ENCODE data around the gene SLC35D2.
"Not testable (repeated sequence)": the region's sequence is repeated elsewhere in the genome, so short reads cannot be mapped to it uniquely, and the experiment has no call there.

The SLC35D2 gene

DNA sequence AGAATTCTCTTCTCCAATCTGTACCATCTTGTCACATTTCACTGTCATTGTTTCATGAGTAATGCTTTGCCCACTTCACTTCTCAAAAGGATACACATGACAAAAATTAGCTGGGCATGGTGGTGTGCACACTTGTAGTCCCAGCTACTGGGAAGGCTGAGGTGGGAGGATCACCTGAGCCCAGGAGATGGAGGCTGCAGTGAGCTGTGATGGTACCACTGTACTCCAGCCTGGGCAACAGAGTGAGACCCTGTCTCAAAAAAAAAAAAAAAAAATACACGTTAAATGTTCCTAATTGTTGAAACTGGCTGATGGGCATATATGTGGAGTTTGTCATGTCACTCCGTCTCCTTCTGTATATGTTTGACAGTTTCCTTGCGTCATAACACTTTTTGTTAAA lies 45.2 kb downstream of the SLC35D2 start:
- Histone ChIP-seq H3K27ac (ENCODE audit: low read depth, low read length) (no peak overlapping the region), H3K9me3 (ENCODE audit: control insufficient read depth in 5 of 5, low read length in 5 of 5) (no peaks in the 10 kb centered on the region), H3K9ac (ENCODE audit: low read length in 5 of 5) (no peak overlapping the region), H3K4me3 (ENCODE audit: low read depth in 1 of 5, low read length in 5 of 5) (no peak overlapping the region), H3K4me1 (ENCODE audit: control insufficient read depth in 5 of 5, insufficient read depth in 5 of 5, low read length in 5 of 5) (no peaks in the 10 kb centered on the region), H3K27me3 (ENCODE audit: control insufficient read depth in 5 of 5, insufficient read depth in 4 of 5, low read length in 5 of 5) (no peaks in the 10 kb centered on the region), H3K36me3 (ENCODE audit: control insufficient read depth in 5 of 5, insufficient read depth in 5 of 5, low read length in 5 of 5) (peaks cover 5 to 17% (median 11%) of the 10 kb centered on the region in 5 donors)

DNA sequence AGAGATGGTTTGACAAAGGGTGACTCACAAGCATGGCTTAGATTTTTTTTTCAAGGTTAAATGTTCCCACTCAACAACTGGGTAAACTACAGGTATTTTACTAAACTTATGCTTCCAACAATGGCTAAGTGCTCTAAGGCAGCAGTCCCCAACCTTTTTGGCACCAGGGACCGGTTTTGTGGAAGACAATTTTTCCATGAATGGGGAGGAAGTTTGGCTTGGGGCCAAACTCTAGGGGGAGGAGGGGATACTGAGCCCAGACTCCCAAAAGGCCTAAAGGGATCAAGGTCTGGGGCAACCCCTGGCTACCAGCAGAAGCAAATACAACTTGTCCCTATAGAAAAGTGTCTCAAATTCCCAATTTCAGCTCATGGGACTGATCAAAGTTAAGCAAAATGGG lies 49.6 kb downstream of the SLC35D2 start:
- no peak overlapping the region for H3K27ac ChIP-seq (ENCODE audit: low read depth, low read length)
- no peaks in the 10 kb centered on the region for H3K9me3 ChIP-seq (ENCODE audit: control insufficient read depth in 5 of 5, low read length in 5 of 5)
- H3K4me3 ChIP-seq (ENCODE audit: low read depth in 1 of 5, low read length in 5 of 5) = no peak overlapping the region
- no peak overlapping the region for H3K9ac ChIP-seq (ENCODE audit: low read length in 5 of 5)
- H3K27me3 ChIP-seq (ENCODE audit: control insufficient read depth in 5 of 5, insufficient read depth in 4 of 5, low read length in 5 of 5) = no peaks in the 10 kb centered on the region
- no peaks in the 10 kb centered on the region for H3K4me1 ChIP-seq (ENCODE audit: control insufficient read depth in 5 of 5, insufficient read depth in 5 of 5, low read length in 5 of 5)
- peaks cover 5 to 19% (median 10%) of the 10 kb centered on the region in 5 donors for H3K36me3 ChIP-seq (ENCODE audit: control insufficient read depth in 5 of 5, insufficient read depth in 5 of 5, low read length in 5 of 5)

DNA sequence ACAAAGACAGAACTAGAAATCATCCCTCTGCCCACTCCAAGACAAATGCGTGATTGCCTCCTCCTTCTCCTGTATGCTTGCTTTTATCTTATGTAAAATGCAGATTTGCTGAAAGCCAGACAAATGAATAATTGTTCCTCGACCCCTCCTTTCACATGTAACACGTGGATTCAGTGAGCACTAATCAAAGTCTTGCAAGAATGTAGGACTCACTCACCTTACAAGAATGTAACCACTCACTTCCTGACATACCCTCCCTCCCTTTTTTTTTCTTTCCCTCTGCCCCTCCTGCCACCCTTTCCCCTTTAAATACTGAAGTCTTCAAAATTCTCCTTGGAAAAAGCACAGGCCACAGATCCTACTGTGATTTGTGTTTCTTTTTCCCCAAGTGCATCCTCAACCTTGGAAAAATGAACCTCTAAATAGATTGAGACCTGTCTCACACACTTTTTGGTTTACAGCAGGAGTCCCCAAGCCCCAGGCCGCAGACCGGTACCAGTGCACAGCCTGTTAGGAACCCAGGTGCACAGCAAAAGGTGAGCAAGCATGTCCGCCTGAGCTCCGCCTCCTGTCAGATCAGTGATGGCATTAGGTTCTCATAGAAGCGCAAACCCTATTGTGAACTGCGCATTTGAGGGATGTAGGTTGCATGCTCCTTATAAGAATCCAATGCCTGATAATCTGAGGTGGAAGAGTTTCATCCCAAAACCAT lies 52.1 kb downstream of the SLC35D2 start:
- Histone ChIP-seq H3K27ac (ENCODE audit: low read depth, low read length) (no peak overlapping the region), H3K27me3 (ENCODE audit: control insufficient read depth in 5 of 5, insufficient read depth in 4 of 5, low read length in 5 of 5) (no peaks in the 10 kb centered on the region), H3K9ac (ENCODE audit: low read length in 5 of 5) (no peak overlapping the region), H3K9me3 (ENCODE audit: control insufficient read depth in 5 of 5, low read length in 5 of 5) (no peaks in the 10 kb centered on the region), H3K36me3 (ENCODE audit: control insufficient read depth in 5 of 5, insufficient read depth in 5 of 5, low read length in 5 of 5) (peaks cover 5 to 18% (median 10%) of the 10 kb centered on the region in 5 donors), H3K4me1 (ENCODE audit: control insufficient read depth in 5 of 5, insufficient read depth in 5 of 5, low read length in 5 of 5) (no peaks in the 10 kb centered on the region), H3K4me3 (ENCODE audit: low read depth in 1 of 5, low read length in 5 of 5) (no peak overlapping the region)

DNA sequence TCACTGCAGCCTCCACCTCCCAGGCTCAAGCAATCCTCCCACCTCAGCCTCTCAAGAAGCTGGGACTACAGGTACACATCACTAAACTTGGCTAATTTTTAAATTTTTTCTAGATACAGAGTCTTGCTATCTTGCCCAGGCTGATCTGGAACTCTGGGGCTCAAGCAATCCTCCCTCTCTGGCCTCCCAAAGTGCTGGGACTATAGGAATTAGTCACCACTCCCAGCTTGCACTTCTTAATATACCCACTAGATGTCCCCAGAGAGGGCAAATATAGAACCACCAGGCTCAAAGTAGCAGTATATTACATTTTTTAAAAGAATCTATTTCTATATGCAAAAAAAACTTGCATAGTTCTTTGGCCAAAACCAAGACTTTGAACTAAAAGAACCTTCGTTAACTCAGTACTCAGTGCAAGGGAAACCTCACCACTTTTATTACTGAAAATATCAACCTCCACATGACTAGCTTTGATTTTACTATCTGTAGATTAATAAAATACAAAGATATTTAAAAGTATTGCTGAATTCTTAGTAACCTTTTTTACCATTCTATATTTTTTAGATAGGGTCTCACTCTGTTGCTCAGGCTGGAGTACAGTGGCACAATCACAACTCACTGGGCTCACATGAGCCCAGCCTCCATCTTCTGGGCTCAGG lies 55.7 kb downstream of the SLC35D2 start:
- no peak overlapping the region for H3K27ac ChIP-seq (ENCODE audit: low read depth, low read length)
- no peak overlapping the region for H3K9ac ChIP-seq (ENCODE audit: low read length in 5 of 5)
- H3K9me3 ChIP-seq (ENCODE audit: control insufficient read depth in 5 of 5, low read length in 5 of 5) = no peaks in the 10 kb centered on the region
- H3K4me1 ChIP-seq (ENCODE audit: control insufficient read depth in 5 of 5, insufficient read depth in 5 of 5, low read length in 5 of 5) = no peaks in the 10 kb centered on the region
- H3K36me3 ChIP-seq (ENCODE audit: control insufficient read depth in 5 of 5, insufficient read depth in 5 of 5, low read length in 5 of 5) = peaks cover 3 to 28% (median 7%) of the 10 kb centered on the region in 5 donors
- H3K27me3 ChIP-seq (ENCODE audit: control insufficient read depth in 5 of 5, insufficient read depth in 4 of 5, low read length in 5 of 5) = no peaks in the 10 kb centered on the region
- no peak overlapping the region for H3K4me3 ChIP-seq (ENCODE audit: low read depth in 1 of 5, low read length in 5 of 5)

DNA sequence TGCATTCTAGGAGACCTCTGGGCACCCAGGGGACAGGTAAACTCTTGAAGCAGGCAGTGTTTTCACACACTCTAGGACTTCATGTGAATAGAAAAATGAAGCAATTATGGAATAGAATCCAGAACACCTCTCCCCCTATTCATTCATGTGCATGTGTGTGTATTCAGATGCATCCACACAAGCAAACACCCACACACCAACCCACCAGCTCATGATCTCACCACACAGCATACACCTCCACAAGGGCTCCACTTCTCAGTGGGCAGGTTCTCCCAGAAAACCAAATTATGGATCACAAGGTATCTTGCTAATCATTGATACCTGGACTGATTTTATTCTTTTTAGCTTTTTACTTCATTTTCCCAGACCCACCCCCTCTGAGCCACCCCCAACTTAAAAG lies 60.3 kb downstream of the SLC35D2 start:
- no peak overlapping the region for H3K4me3 ChIP-seq (ENCODE audit: low read depth in 1 of 5, low read length in 5 of 5)
- H3K36me3 ChIP-seq (ENCODE audit: control insufficient read depth in 5 of 5, insufficient read depth in 5 of 5, low read length in 5 of 5) = peaks cover 5 to 41% (median 12%) of the 10 kb centered on the region in 5 donors
- H3K27me3 ChIP-seq (ENCODE audit: control insufficient read depth in 5 of 5, insufficient read depth in 4 of 5, low read length in 5 of 5) = no peaks in the 10 kb centered on the region

DNA sequence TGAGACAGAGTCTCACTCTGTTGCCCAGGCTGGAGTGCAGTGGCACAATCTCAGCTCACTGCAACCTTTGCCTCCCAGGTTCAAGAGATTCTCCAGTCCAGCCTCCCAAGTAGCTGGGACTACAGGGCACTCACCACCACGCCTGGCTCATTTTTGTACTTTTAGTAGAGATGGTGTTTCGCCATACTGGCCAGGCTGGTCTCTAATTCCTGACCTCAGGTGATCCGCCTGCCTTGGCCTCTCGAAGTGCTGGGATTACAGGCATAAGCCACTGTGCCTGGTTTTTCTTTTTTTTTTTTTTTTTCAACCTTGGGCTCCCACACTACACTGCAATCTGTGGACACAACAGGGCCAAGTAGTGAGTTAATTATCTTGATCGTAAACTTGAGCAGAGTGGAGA lies 60.8 kb downstream of the SLC35D2 start:
- not testable (repeated sequence) for H3K27ac ChIP-seq (ENCODE audit: low read depth, low read length); H3K4me3 ChIP-seq (ENCODE audit: low read depth in 1 of 5, low read length in 5 of 5); H3K9ac ChIP-seq (ENCODE audit: low read length in 5 of 5); H3K27me3 ChIP-seq (ENCODE audit: control insufficient read depth in 5 of 5, insufficient read depth in 4 of 5, low read length in 5 of 5); H3K9me3 ChIP-seq (ENCODE audit: control insufficient read depth in 5 of 5, low read length in 5 of 5); H3K4me1 ChIP-seq (ENCODE audit: control insufficient read depth in 5 of 5, insufficient read depth in 5 of 5, low read length in 5 of 5)
- peaks cover 5 to 41% (median 12%) of the 10 kb centered on the region in 5 donors for H3K36me3 ChIP-seq (ENCODE audit: control insufficient read depth in 5 of 5, insufficient read depth in 5 of 5, low read length in 5 of 5)

More for the DNA sequence above, 60.3 kb downstream of the SLC35D2 start:
- Histone ChIP-seq H3K9ac (ENCODE audit: low read length in 5 of 5) (no peak overlapping the region), H3K9me3 (ENCODE audit: control insufficient read depth in 5 of 5, low read length in 5 of 5) (no peaks in the 10 kb centered on the region), H3K4me1 (ENCODE audit: control insufficient read depth in 5 of 5, insufficient read depth in 5 of 5, low read length in 5 of 5) (no peaks in the 10 kb centered on the region), H3K27ac (ENCODE audit: low read depth, low read length) (no peak overlapping the region)

DNA sequence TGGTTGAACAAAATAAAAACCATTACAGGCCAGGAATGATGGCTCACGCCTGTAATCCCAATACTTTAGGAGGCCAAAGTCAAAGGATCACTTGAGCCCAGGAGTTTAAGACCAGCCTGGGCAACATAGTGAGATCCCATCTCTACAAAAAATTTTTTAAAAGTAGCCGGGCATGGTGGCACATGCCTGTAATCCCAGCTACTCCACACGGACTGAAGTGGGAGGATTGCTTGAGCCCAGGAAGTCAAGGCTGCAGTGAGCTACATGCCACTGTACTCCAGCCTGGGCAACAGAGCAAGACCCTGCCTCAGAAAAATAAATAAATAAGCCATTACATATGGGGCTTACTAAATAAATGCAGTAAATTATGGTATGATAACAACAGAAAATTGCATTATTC lies 61.3 kb downstream of the SLC35D2 start:
- H3K27me3 ChIP-seq (ENCODE audit: control insufficient read depth in 5 of 5, insufficient read depth in 4 of 5, low read length in 5 of 5); H3K4me1 ChIP-seq (ENCODE audit: control insufficient read depth in 5 of 5, insufficient read depth in 5 of 5, low read length in 5 of 5); H3K9ac ChIP-seq (ENCODE audit: low read length in 5 of 5); H3K9me3 ChIP-seq (ENCODE audit: control insufficient read depth in 5 of 5, low read length in 5 of 5); H3K27ac ChIP-seq (ENCODE audit: low read depth, low read length); H3K4me3 ChIP-seq (ENCODE audit: low read depth in 1 of 5, low read length in 5 of 5): not testable (repeated sequence)
- peaks cover 5 to 41% (median 12%) of the 10 kb centered on the region in 5 donors for H3K36me3 ChIP-seq (ENCODE audit: control insufficient read depth in 5 of 5, insufficient read depth in 5 of 5, low read length in 5 of 5)

DNA sequence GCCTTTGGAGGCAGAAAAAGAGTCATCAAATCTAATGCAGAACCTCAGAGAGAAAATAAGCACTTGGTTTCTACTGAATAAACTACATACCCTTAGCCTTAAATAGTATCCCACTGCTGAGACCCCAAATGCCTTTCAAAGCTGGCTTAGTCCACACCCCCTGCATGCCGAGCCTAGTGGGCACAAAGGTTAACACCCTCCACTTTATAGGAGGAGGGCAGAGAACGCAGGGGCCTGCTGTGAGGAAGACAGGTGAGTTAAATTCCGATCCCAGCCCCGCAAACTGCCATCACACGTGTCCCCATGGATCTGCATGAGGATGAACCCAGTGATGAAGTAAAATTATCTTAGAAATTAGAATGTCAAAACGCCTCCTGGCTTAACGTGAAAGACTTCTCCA lies 62.0 kb downstream of the SLC35D2 start:
- Histone ChIP-seq H3K4me3 (ENCODE audit: low read depth in 1 of 5, low read length in 5 of 5) (no peak overlapping the region), H3K9ac (ENCODE audit: low read length in 5 of 5) (no peak overlapping the region), H3K27ac (ENCODE audit: low read depth, low read length) (no peak overlapping the region), H3K36me3 (ENCODE audit: control insufficient read depth in 5 of 5, insufficient read depth in 5 of 5, low read length in 5 of 5) (peaks cover 5 to 41% (median 12%) of the 10 kb centered on the region in 5 donors), H3K27me3 (ENCODE audit: control insufficient read depth in 5 of 5, insufficient read depth in 4 of 5, low read length in 5 of 5) (no peaks in the 10 kb centered on the region), H3K9me3 (ENCODE audit: control insufficient read depth in 5 of 5, low read length in 5 of 5) (no peaks in the 10 kb centered on the region), H3K4me1 (ENCODE audit: control insufficient read depth in 5 of 5, insufficient read depth in 5 of 5, low read length in 5 of 5) (no peaks in the 10 kb centered on the region)

DNA sequence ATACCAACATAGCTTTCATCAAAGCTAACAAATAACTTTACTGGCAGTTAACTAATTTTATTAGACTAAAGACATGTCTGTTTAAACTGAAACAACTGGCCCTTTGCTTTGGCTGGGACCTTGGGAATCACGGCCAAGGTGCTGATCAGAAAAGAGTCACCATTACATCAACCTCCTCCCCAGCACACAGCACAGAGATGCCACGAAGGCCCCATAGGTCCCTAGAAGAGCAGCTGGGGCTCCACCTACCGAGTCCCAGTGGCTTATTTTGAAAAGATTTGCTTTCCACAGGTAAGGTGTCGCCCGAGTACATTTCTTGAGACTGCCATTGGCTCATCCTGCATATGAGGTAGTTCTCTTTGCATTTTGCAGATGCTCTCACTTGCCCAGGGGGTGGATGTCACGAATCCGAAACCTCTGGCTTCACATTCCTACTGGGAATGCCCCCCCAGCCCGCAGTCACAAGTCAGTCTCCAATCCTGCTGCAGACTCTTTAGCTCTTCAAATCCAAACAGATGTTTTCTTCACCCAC lies 62.7 kb downstream of the SLC35D2 start:
- Histone ChIP-seq H3K9ac (ENCODE audit: low read length in 5 of 5) (no peak overlapping the region), H3K9me3 (ENCODE audit: control insufficient read depth in 5 of 5, low read length in 5 of 5) (no peaks in the 10 kb centered on the region), H3K36me3 (ENCODE audit: control insufficient read depth in 5 of 5, insufficient read depth in 5 of 5, low read length in 5 of 5) (peaks cover 5 to 41% (median 12%) of the 10 kb centered on the region in 5 donors), H3K27ac (ENCODE audit: low read depth, low read length) (no peak overlapping the region), H3K27me3 (ENCODE audit: control insufficient read depth in 5 of 5, insufficient read depth in 4 of 5, low read length in 5 of 5) (no peaks in the 10 kb centered on the region), H3K4me3 (ENCODE audit: low read depth in 1 of 5, low read length in 5 of 5) (no peak overlapping the region), H3K4me1 (ENCODE audit: control insufficient read depth in 5 of 5, insufficient read depth in 5 of 5, low read length in 5 of 5) (no peaks in the 10 kb centered on the region)

DNA sequence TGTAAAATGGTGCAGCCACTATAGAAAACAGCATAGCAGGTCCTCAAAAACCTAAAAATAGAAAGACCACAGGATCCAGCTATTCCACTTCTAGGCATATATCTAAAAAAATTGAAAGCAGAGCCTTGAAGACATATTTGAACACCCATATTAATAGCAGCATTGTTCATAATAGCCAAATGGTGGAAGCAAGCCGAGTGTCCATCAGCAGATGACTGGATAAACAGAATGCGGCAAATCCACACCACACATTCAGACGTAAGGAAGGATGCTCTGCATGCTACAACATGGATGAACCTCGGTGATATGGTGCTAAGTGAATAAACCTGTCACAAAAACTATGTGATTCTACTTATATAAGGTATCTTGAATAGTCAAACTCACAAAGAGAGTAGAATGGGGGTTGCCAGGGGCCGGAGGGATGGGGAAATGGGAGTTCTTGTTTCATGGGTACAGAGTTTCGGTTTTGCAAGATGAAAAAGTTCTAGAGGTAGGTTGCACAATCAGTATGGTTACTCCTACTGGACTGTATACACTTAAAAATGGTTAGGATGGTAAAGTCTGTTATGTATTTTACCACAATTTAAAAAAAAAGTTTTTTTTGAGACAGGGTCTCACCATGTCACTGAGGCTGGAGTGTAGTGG lies 64.5 kb downstream of the SLC35D2 start:
- no peak overlapping the region for H3K4me3 ChIP-seq (ENCODE audit: low read depth in 1 of 5, low read length in 5 of 5)
- H3K36me3 ChIP-seq (ENCODE audit: control insufficient read depth in 5 of 5, insufficient read depth in 5 of 5, low read length in 5 of 5) = peaks cover 4 to 33% (median 12%) of the 10 kb centered on the region in 5 donors
- no peaks in the 10 kb centered on the region for H3K4me1 ChIP-seq (ENCODE audit: control insufficient read depth in 5 of 5, insufficient read depth in 5 of 5, low read length in 5 of 5)
- no peak overlapping the region for H3K9ac ChIP-seq (ENCODE audit: low read length in 5 of 5)
- no peaks in the 10 kb centered on the region for H3K27me3 ChIP-seq (ENCODE audit: control insufficient read depth in 5 of 5, insufficient read depth in 4 of 5, low read length in 5 of 5)
- no peaks in the 10 kb centered on the region for H3K9me3 ChIP-seq (ENCODE audit: control insufficient read depth in 5 of 5, low read length in 5 of 5)
- H3K27ac ChIP-seq (ENCODE audit: low read depth, low read length) = no peak overlapping the region

All from subcutaneous abdominal adipose tissue (tissue), 5 donors.